Endometrium (tissue), 2 donors: ENCODE measurements around the gene WASHC4.
"Not testable (repeated sequence)": the region's sequence is repeated elsewhere in the genome, so short reads cannot be mapped to it uniquely, and the experiment has no call there.

ENCODE experiments used
- FAIRE-seq: peaks from 2 replicates; lab custom pipeline; 2012; peaks lifted over from hg19 to GRCh38; lab: Jason Lieb, UNC
- donor health status: control.
- donor health status: control.

WASHC4 gene

GRCh38 chr12:105164068-105164467 lies 56.5 kb downstream of the WASHC4 start:
- no peak for FAIRE-seq

GRCh38 chr12:105166736-105167135 lies 59.2 kb downstream of the WASHC4 start:
- no peak for FAIRE-seq

GRCh38 chr12:105167346-105167745 lies 59.8 kb downstream of the WASHC4 start:
- FAIRE-seq, result no peak

- no peak for FAIRE-seq
These were observed 60.5 kb downstream of the WASHC4 start for GRCh38 chr12:105168006-105168405.

GRCh38 chr12:105170139-105170538 lies 62.6 kb downstream of the WASHC4 start:
- FAIRE-seq, result no peak

GRCh38 chr12:105171691-105172436 lies 64.3 kb downstream of the WASHC4 start:
- FAIRE-seq, result no peak

GRCh38 chr12:105175397-105175990 lies 68.0 kb downstream of the WASHC4 start:
- no peak for FAIRE-seq

GRCh38 chr12:105177208-105177607 lies 69.7 kb downstream of the WASHC4 start:
- FAIRE-seq, result no peak

- not testable (repeated sequence) for FAIRE-seq
These were observed 71.6 kb downstream of the WASHC4 start for GRCh38 chr12:105179114-105179513.

GRCh38 chr12:105183406-105183805 lies 75.9 kb downstream of the WASHC4 start:
- not testable (repeated sequence) for FAIRE-seq

GRCh38 chr12:105183976-105184375 lies 76.4 kb downstream of the WASHC4 start:
- not testable (repeated sequence) for FAIRE-seq

- FAIRE-seq, result no peak
These were observed 81.8 kb downstream of the WASHC4 start for GRCh38 chr12:105189293-105189692.

- FAIRE-seq, result no peak
These were observed 83.0 kb downstream of the WASHC4 start for GRCh38 chr12:105190530-105190929.

- FAIRE-seq, result no peak
These were observed 85.2 kb downstream of the WASHC4 start for GRCh38 chr12:105192624-105193225.

- no peak for FAIRE-seq
These were observed 87.4 kb downstream of the WASHC4 start for GRCh38 chr12:105194947-105195346.

- no peak for FAIRE-seq
These were observed 88.6 kb downstream of the WASHC4 start for GRCh38 chr12:105196090-105196489.

- FAIRE-seq, result no peak
These were observed 91.4 kb downstream of the WASHC4 start for GRCh38 chr12:105198961-105199360.

GRCh38 chr12:105200385-105200784 lies 92.9 kb downstream of the WASHC4 start:
- FAIRE-seq, result no peak

- FAIRE-seq, result no peak
These were observed 93.8 kb downstream of the WASHC4 start for GRCh38 chr12:105201299-105201698.

GRCh38 chr12:105202202-105202601 lies 94.7 kb downstream of the WASHC4 start:
- FAIRE-seq, result no peak

- FAIRE-seq, result no peak
These were observed 96.6 kb downstream of the WASHC4 start for GRCh38 chr12:105204127-105204526.

- FAIRE-seq, result no peak
These were observed 97.4 kb downstream of the WASHC4 start for GRCh38 chr12:105204916-105205315.

- no peak for FAIRE-seq
These were observed 98.0 kb downstream of the WASHC4 start for GRCh38 chr12:105205322-105206048.
